BLaER1 (cell line): ENCODE results near the gene POFUT2.

Experiments used
- H3K27ac ChIP-seq: shearing (Covaris generic); formaldehyde crosslinking; 2 replicates; pipeline ENCODE4 v1.8.1; 2022
- H3K27me3 ChIP-seq: shearing (Covaris generic); formaldehyde crosslinking; 2 replicates; pipeline ENCODE4 v1.8.1; 2022
- H3K36me3 ChIP-seq: shearing (Covaris generic); formaldehyde crosslinking; 2 replicates; pipeline ENCODE4 v1.8.1; 2022
- H3K4me1 ChIP-seq: shearing (Covaris generic); formaldehyde crosslinking; 2 replicates; pipeline ENCODE4 v1.8.1; 2022
- H3K4me2 ChIP-seq: shearing (Covaris generic); formaldehyde crosslinking; 2 replicates; pipeline ENCODE4 v1.8.1; 2022
- H3K4me3 ChIP-seq: shearing (Covaris generic); formaldehyde crosslinking; 2 replicates; pipeline ENCODE4 v1.8.1; 2022
- H3K9ac ChIP-seq: shearing (Covaris generic); formaldehyde crosslinking; 2 replicates; pipeline ENCODE4 v1.8.1; 2022
- H3K9me3 ChIP-seq: shearing (Covaris generic); formaldehyde crosslinking; 2 replicates; pipeline ENCODE4 v1.8.1; 2022
- H4K20me1 ChIP-seq: shearing (Covaris generic); formaldehyde crosslinking; 2 replicates; pipeline ENCODE4 v1.8.1; 2022
- Cebpa-rat ChIP-seq: shearing (Covaris generic); IDR thresholded peaks from 2 replicates; pipeline ENCODE4 v1.8.1; 2022

The POFUT2 gene

GRCh38 chr21:45244799-45245340 lies 42.8 kb downstream of the POFUT2 start:
- Histone ChIP-seq H3K27me3 (no peaks in the 10 kb centered on the region), H3K9me3 (peaks cover 43% of the 10 kb centered on the region), H3K4me2 (no peak overlapping the region), H3K36me3 (no peaks in the 10 kb centered on the region), H3K4me1 (no peaks in the 10 kb centered on the region), H3K4me3 (no peak overlapping the region), H3K9ac (no peak overlapping the region), H3K27ac (no peak overlapping the region), H4K20me1 (no peaks in the 10 kb centered on the region)
- TF ChIP-seq Cebpa-rat, result no peak

- TF ChIP-seq Cebpa-rat, result no peak
- Histone ChIP-seq H3K4me2 (no peak overlapping the region), H3K9ac (no peak overlapping the region), H3K36me3 (no peaks in the 10 kb centered on the region), H3K4me3 (no peak overlapping the region), H3K9me3 (peaks cover 39% of the 10 kb centered on the region), H3K27me3 (no peaks in the 10 kb centered on the region), H3K4me1 (no peaks in the 10 kb centered on the region), H3K27ac (no peak overlapping the region), H4K20me1 (no peaks in the 10 kb centered on the region)
These were observed 44.1 kb downstream of the POFUT2 start for GRCh38 chr21:45243603-45244002.

GRCh38 chr21:45241357-45241756 lies 46.3 kb downstream of the POFUT2 start:
- Histone ChIP-seq H3K9me3 (peaks cover 44% of the 10 kb centered on the region), H3K9ac (no peak overlapping the region), H3K4me1 (no peaks in the 10 kb centered on the region), H3K4me3 (no peak overlapping the region), H3K4me2 (no peak overlapping the region), H3K27me3 (no peaks in the 10 kb centered on the region), H3K36me3 (no peaks in the 10 kb centered on the region), H4K20me1 (no peaks in the 10 kb centered on the region), H3K27ac (no peak overlapping the region)
- no peak for TF ChIP-seq Cebpa-rat

- Histone ChIP-seq H3K9me3 (peaks cover 18% of the 10 kb centered on the region), H3K27ac (no peak overlapping the region), H3K9ac (no peak overlapping the region), H3K36me3 (no peaks in the 10 kb centered on the region), H3K4me3 (no peak overlapping the region), H3K4me1 (0 out of 2 replicates have a peak, but pooled peaks cover 8% of the 10 kb centered on the region), H4K20me1 (no peaks in the 10 kb centered on the region), H3K27me3 (no peaks in the 10 kb centered on the region), H3K4me2 (no peak overlapping the region)
- TF ChIP-seq Cebpa-rat, result no peak
These were observed 50.3 kb downstream of the POFUT2 start for GRCh38 chr21:45237401-45237800.

- Histone ChIP-seq H3K27me3 (no peaks in the 10 kb centered on the region), H4K20me1 (no peaks in the 10 kb centered on the region), H3K27ac (no peak overlapping the region), H3K4me2 (no peak overlapping the region), H3K9ac (no peak overlapping the region), H3K9me3 (peaks cover 10% of the 10 kb centered on the region), H3K4me1 (0 out of 2 replicates have a peak, but pooled peaks cover 10% of the 10 kb centered on the region), H3K4me3 (no peak overlapping the region), H3K36me3 (no peaks in the 10 kb centered on the region)
- TF ChIP-seq Cebpa-rat, result no peak
These were observed 51.2 kb downstream of the POFUT2 start for GRCh38 chr21:45236481-45236880.

- Histone ChIP-seq H4K20me1 (no peaks in the 10 kb centered on the region), H3K27ac (no peak overlapping the region), H3K4me1 (0 out of 2 replicates have a peak, but pooled peaks cover 10% of the 10 kb centered on the region), H3K27me3 (no peaks in the 10 kb centered on the region), H3K9me3 (peaks cover 5% of the 10 kb centered on the region), H3K4me2 (no peak overlapping the region), H3K4me3 (no peak overlapping the region), H3K9ac (no peak overlapping the region), H3K36me3 (no peaks in the 10 kb centered on the region)
- no peak for TF ChIP-seq Cebpa-rat
These were observed 52.2 kb downstream of the POFUT2 start for GRCh38 chr21:45235488-45235887.

GRCh38 chr21:45234965-45235364 lies 52.7 kb downstream of the POFUT2 start:
- TF ChIP-seq Cebpa-rat, result no peak
- Histone ChIP-seq H3K27ac (no peak overlapping the region), H3K27me3 (no peaks in the 10 kb centered on the region), H3K9me3 (peaks cover 5% of the 10 kb centered on the region), H3K9ac (no peak overlapping the region), H3K4me2 (no peak overlapping the region), H3K4me3 (no peak overlapping the region), H3K4me1 (0 out of 2 replicates have a peak, but pooled peaks cover 10% of the 10 kb centered on the region), H4K20me1 (no peaks in the 10 kb centered on the region), H3K36me3 (no peaks in the 10 kb centered on the region)

GRCh38 chr21:45234127-45234526 lies 53.6 kb downstream of the POFUT2 start:
- no peak for TF ChIP-seq Cebpa-rat
- Histone ChIP-seq H3K27me3 (no peaks in the 10 kb centered on the region), H3K4me3 (no peak overlapping the region), H3K4me2 (no peak overlapping the region), H3K9ac (no peak overlapping the region), H3K9me3 (peaks cover 5% of the 10 kb centered on the region), H3K36me3 (no peaks in the 10 kb centered on the region), H3K27ac (no peak overlapping the region), H3K4me1 (0 out of 2 replicates have a peak, but pooled peaks cover 10% of the 10 kb centered on the region), H4K20me1 (no peaks in the 10 kb centered on the region)

- H3K4me1 ChIP-seq, result 0 out of 2 replicates have a peak, but pooled peaks cover 10% of the 10 kb centered on the region
- H3K27ac ChIP-seq, result no peak overlapping the region
- no peak for TF ChIP-seq Cebpa-rat
- no peak overlapping the region for H3K4me3 ChIP-seq
- H4K20me1 ChIP-seq, result no peaks in the 10 kb centered on the region
- no peaks in the 10 kb centered on the region for H3K36me3 ChIP-seq
- no peaks in the 10 kb centered on the region for H3K9me3 ChIP-seq
- H3K4me2 ChIP-seq, result no peak overlapping the region
- H3K27me3 ChIP-seq, result no peaks in the 10 kb centered on the region
- H3K9ac ChIP-seq, result no peak overlapping the region
These were observed 56.0 kb downstream of the POFUT2 start for GRCh38 chr21:45231705-45232104.

GRCh38 chr21:45228656-45229240 lies 58.9 kb downstream of the POFUT2 start:
- 0 out of 2 replicates have a peak, but pooled peaks cover 10% of the 10 kb centered on the region for H3K4me1 ChIP-seq
- H3K9ac ChIP-seq, result no peak overlapping the region
- peaks cover 8% of the 10 kb centered on the region; the same call in 1 of the 2 replicates for H3K36me3 ChIP-seq
- H4K20me1 ChIP-seq, result 0 out of 2 replicates have a peak, but pooled peaks cover under 1% of the 10 kb centered on the region
- H3K9me3 ChIP-seq, result no peaks in the 10 kb centered on the region
- H3K27ac ChIP-seq, result no peak overlapping the region
- H3K27me3 ChIP-seq, result no peaks in the 10 kb centered on the region
- H3K4me2 ChIP-seq, result no peak overlapping the region
- no peak for TF ChIP-seq Cebpa-rat
- no peak overlapping the region for H3K4me3 ChIP-seq
